ENCODE measurements around the gene FGD2.

- no peak for TF ChIP-seq CTCF (IDR thresholded peaks at IDR 0.05)
- TF ChIP-seq POLR2A (IDR thresholded peaks at IDR 0.05) = no peak
Observed at GRCh38 chr6:37041521-37041920, 36.1 kb downstream of the FGD2 start.
